Cardiac septum (tissue), 1 donor: ENCODE data around the gene POLD2. TPM values are rescaled to one million over a fixed set of nuclear protein-coding genes. Genes with fewer than 3 reads are reported as not detected.

Experiments used
- DNase-seq: peaks from one replicate; pipeline ENCODE4 v3.0.0-alpha.2; 2020; ENCODE audit warnings: low spot score
- intact Hi-C: fragments of 100-400 bp; cut with DNase I; formaldehyde crosslinking; loops from one replicate; pipeline ENCODE4 v1.14.0; 2022
- total RNA-seq: library from RNA; stranded (reverse); fragmentation: NEBNext Ultra II Directional; extraction: Animal tissue kit (Norgen Biotek cat#: 25700); gene quantifications from one replicate; pipeline ENCODE4 v1.2.1, GENCODE V29; 2021
- donor health status: DM: no; HTN: no; CAD: no.

POLD2 gene
- total RNA-seq, 1 donor from 2014 or later: 88.1 TPM

DNA sequence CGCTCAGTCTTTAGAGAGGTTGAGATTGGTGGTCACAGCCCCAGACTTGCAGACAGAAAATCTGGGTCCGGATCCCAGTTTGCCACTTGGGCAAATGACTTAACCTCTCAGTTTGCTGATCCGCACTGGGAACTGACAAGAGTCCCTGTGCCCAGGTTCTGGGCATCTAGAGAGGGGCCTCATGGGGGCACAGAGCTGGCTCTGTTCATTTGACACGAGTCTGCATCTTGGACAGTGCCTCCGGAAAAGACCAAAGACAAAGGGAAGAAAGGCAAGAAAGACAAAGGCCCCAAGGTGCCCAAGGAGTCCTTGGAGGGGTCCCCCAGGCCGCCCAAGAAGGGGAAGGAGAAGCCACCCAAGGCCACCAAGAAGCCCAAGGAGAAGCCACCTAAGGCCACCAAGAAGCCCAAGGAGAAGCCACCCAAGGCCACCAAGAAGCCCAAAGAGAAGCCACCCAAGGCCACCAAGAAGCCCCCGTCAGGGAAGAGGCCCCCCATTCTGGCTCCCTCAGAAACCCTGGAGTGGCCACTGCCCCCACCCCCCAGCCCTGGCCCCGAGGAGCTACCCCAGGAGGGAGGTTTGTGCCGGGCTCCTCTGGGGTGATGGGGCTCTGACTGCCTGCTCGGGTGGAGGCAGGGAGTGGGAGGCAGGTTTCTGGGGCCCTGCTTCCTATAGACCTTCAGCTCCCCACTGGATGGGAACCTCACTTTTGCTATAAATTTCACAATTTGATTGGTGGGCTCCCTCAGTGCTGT is 16.9 kb downstream of the POLD2 start:
- DNase-seq: no peak

GRCh38 chr7:44105832-44106231 is 17.5 kb downstream of the POLD2 start:
- no peak for DNase-seq
- intact Hi-C loops: no loop called here

More for the DNA sequence above, 16.9 kb downstream of the POLD2 start:
- intact Hi-C loops: no loop called here

- no peak for DNase-seq
- intact Hi-C loops: no loop called here
These were observed 18.2 kb downstream of the POLD2 start for GRCh38 chr7:44104860-44105771.

DNA sequence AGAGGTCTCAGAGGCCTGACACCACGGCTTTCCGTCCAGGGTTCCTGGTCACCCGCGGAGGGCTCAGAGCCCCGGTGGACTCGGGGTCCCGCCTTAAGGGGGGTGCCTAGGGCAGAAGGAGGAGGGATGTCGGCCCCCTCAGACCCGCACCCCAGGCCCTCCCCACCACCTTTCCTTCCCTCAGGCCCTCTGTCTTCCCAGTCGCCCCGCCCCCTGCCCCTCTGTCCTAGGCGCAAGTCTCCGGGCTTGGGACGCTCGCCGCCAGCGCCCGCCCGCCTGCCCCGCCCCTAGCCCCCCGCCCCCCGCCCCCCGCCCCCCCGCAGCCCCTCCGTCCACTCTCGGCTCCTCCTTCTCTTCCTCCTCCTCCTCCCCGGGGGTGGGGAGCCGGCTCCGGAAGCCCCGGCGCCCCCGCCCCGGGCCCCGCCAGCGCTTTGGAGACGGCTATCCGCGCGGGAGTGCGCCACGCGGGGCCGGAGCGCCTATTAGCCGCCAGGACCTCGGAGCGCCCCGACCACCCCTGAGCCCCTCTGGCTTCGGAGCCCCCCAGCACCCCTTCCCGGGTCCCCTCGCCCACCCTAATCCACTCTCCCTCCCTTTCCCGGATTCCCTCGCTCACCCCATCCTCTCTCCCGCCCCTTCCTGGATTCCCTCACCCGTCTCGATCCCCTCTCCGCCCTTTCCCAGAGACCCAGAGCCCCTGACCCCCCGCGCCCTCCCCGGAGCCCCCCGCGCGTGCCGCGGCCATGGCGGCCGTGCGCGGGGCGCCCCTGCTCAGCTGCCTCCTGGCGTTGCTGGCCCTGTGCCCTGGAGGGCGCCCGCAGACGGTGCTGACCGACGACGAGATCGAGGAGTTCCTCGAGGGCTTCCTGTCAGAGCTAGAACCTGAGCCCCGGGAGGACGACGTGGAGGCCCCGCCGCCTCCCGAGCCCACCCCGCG is 19.2 kb downstream of the POLD2 start, which contains the start of gene AEBP1:
Gene AEBP1, plus strand, starts transcription at position 423 of the 937 bp plus-strand sequence. Its CDS starts 321 bp downstream, at position 744.
- intact Hi-C loops: loop anchor here (2.0 kb wide), 1 partner anchor 15 kb away; no protein-coding TSS in a partner anchor
- DNase-seq: no peak

DNA sequence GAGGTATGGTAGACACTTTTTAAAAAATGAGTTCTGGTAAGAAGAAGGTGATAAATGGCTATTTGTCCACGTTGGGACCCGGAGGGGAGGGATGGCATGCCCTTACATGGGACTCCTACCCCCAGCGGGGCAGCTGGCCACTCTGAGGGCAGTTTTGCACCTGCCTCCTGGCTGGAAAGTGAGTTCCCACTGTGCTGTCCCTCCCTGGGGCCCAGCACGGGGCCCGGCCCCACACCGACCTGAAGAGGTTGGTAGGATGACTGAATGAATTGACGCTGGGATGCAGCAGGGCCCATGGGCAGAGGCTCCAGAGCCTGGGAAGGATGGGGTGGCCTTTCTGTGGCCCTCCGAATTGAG is 19.8 kb downstream of the POLD2 start:
- DNase-seq: no peak
- intact Hi-C loops: loop anchor here (2.0 kb wide), 1 partner anchor 15 kb away; no protein-coding TSS in a partner anchor

DNA sequence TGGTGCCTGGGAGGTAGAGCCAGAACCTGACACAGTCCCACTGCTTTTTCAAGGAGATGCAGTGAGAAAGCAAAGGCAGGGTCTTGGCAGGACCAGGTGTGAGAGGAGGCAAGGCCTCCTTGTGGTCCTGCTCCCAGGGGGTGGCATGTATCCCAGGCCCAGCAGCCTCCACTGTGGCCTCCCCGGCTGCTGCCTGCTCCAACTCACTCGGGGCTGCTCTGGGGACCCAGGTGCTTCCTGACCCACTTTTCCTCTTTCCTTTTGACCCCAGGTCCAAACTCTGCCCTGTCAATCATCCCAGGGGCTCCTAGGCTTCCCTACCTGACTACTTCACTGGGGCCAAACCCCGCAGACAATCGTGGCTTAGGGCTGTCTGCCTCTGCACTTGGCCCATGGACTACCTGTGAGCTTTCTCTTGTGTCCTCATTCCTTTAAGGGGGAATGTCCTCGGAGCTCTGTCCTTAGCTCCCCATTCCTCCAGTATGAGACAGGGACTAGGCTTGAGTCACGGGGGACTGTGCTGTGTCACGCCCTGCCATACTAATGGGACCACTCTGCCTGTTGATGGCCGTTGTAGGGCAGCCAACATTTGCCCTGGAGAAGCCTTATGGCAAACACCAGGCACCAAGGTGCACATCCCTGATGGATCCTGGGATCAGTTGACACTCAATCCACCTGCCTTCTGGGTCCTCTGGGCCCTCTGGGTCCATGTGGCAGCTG is 20.3 kb downstream of the POLD2 start:
- intact Hi-C loops: loop anchor here (2.0 kb wide), 1 partner anchor 14 kb away; no protein-coding TSS in a partner anchor
- DNase-seq: no peak

GRCh38 chr7:44101966-44102845 is 21.1 kb downstream of the POLD2 start:
- no peak for DNase-seq

GRCh38 chr7:44101303-44101965 is 21.9 kb downstream of the POLD2 start:
- DNase-seq: no peak
- intact Hi-C loops: no loop called here

More at GRCh38 chr7:44101966-44102845, 21.1 kb downstream of the POLD2 start:
- intact Hi-C loops: loop anchor here (2.0 kb wide), 1 partner anchor 13 kb away; no protein-coding TSS in a partner anchor

DNA sequence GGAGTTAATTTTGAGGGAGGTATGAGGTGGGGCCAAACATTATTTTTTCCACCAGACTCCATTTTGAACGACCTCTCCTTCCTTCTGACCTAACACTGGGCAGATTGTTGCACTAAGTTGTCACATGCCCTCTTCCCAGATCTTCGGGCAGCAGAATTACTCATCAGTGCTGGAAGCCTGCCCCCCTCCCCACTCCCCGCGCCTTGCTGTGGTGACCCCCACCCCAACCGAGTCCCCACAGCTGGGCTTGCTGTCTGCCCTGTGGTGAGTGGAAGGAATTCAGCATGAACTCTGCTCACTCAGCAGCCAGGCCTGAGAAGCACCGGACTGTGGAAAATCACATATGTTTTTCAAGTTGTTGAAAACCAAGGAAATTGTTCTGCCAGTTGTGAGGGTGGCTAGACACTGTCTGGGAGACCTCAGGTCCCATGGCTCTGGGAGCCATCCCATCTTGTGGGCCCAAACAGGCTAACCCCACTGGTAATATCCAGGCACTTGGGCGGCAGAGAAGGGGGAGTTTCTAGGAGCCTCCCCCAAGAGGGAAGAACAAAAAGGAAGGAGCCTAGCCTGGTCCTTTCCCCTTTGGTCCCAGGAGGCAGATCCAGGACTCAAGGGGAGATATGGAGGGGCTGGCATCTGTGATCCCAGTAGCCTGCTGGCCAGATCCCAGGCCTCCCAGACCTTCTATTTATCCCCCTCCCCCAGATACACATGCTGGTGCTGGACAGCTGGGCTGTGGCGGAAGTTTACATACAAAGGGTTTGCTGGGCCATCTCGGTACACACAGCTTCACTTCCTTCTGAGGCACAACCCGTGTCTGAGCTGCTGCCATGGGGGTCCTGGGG is 22.7 kb downstream of the POLD2 start:
- DNase-seq: no peak
- intact Hi-C loops: no loop called here

DNA sequence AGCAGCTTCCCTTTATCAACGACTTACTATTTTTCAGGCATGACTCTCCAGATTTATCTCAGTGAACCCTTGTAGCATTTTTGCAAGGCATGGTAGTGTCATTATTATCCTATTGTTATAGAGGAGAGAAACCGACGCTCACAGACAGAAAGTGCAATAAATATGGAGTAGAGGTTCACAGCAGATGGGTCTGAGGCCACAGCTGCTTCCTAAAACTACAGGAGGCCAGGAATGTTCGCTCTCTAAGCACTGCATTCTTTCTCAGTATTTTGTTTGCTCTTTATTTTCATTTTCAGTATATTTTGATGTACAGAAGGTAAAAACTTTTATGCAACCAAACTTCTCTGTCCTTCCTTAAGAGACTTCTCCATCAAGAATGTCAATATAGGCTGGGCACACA is 23.7 kb downstream of the POLD2 start:
- DNase-seq: no peak
- intact Hi-C loops: no loop called here

- intact Hi-C loops: no loop called here
These were observed 25.0 kb downstream of the POLD2 start for GRCh38 chr7:44098092-44099068.

GRCh38 chr7:44097064-44097932 is 26.1 kb downstream of the POLD2 start:
- DNase-seq: no peak
- intact Hi-C loops: no loop called here

More at GRCh38 chr7:44098092-44099068, 25.0 kb downstream of the POLD2 start:
- DNase-seq: no peak

- intact Hi-C loops: no loop called here
- no peak for DNase-seq
These were observed 26.9 kb downstream of the POLD2 start for GRCh38 chr7:44096326-44096881.

DNA sequence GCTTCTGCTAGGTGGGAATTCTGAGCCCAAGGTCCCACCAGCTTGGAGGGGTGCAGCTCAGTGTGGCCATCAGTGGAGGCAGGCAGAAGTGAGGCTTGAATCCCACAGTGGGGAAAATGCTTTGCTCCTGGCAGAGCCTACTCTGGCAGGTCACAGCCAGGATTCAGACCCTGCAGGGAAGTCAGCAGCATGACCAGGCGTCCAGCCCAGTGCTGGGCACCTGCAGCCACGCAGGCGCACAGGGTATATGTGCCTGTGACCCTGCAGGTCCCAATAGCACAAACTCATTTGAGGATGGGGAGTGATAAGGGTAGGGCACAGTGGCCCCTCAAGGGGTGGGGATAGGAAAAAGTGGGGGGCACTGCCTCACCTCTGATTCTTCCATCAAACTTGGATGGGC is 27.6 kb downstream of the POLD2 start:
- intact Hi-C loops: no loop called here
- no peak for DNase-seq
